GM19193 (cell line): ENCODE data around the gene IL1R1.

Source experiments
- POLR2A ChIP-seq: IDR thresholded peaks from 4 replicates; pipeline ENCODE4 v1.6.1; 2011; ENCODE audit not compliant: insufficient read depth, insufficient read length; ENCODE audit errors: extremely low read depth

IL1R1 gene

GRCh38 chr2:102197389-102198137 is 55.0 kb downstream of the IL1R1 start:
- no peak for TF ChIP-seq POLR2A

DNA sequence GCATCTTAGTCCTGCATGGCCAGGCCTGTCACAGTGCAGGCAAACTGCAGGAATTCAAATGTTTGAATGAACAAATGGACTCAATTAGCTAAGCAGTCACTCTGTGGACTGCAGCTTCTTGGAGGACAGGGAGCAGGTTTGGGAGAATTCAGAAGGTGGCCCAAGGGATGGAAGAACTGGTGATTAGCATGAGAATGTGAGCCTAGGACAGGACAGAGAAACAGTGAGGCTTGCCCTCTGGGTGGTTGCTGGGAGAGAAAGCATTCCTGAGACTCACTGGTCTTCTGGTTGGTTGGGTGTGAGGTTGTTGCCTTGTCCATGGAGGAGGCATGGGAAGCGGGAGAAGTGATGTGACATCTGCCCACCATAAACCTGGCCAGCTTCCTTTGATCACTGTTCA is 58.0 kb downstream of the IL1R1 start:
- no peak for TF ChIP-seq POLR2A

GRCh38 chr2:102204638-102205037 is 62.1 kb downstream of the IL1R1 start:
- TF ChIP-seq POLR2A = no peak

DNA sequence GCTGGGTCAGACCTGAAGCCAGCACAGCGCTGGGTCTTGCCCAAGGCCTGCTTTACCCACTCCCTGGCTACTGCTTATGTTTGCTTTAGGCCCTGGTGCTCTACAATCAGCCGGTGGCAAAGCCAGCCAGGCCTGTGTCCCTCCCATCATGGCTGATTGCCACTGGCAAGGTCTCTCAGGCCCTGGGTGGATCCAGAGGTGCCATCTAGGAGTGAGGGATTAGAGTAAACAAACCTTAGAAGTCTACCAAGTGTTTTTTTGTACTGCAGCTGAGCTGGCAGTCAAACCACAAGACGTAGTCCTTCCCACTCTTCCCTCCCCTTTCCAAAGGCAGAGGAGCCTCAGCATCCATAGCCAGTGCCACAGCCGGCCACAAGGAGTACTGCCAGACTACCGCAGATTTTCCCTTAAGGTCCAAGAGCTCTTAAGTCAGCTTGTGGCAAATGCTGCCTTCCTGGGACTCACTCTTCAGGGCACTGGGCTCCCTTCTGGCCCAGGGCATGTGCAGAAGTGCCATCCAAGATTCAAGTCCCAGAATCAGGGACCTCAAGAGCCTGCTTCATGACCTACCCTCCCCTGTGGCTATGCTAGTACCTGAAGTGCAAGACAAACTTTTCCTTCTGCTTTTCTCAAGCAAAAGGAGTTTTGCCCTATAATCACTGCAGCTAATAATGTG is 64.3 kb downstream of the IL1R1 start:
- no peak for TF ChIP-seq POLR2A

DNA sequence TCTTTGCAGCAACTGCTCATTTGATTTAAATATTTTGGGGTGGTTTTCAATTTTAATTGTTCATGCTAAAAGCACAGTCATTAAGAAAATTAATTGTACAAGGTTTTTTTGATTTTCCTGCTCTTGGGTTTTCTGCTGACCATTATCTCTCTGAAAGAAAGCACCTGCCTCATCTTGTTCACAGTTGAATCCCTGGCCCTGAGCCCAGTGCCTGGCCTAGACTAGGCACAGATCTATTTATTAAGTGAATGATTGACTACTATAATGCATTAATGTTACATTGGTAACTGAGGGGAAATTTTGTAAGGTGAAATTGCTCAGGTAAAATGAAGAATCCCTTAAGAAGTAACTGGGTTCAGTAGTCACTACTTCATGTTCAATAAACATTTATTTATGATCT is 66.2 kb downstream of the IL1R1 start:
- TF ChIP-seq POLR2A = no peak

- no peak for TF ChIP-seq POLR2A
Observed at GRCh38 chr2:102209474-102209873, 66.9 kb downstream of the IL1R1 start.

GRCh38 chr2:102217032-102217431 is 74.5 kb downstream of the IL1R1 start:
- TF ChIP-seq POLR2A = no peak

DNA sequence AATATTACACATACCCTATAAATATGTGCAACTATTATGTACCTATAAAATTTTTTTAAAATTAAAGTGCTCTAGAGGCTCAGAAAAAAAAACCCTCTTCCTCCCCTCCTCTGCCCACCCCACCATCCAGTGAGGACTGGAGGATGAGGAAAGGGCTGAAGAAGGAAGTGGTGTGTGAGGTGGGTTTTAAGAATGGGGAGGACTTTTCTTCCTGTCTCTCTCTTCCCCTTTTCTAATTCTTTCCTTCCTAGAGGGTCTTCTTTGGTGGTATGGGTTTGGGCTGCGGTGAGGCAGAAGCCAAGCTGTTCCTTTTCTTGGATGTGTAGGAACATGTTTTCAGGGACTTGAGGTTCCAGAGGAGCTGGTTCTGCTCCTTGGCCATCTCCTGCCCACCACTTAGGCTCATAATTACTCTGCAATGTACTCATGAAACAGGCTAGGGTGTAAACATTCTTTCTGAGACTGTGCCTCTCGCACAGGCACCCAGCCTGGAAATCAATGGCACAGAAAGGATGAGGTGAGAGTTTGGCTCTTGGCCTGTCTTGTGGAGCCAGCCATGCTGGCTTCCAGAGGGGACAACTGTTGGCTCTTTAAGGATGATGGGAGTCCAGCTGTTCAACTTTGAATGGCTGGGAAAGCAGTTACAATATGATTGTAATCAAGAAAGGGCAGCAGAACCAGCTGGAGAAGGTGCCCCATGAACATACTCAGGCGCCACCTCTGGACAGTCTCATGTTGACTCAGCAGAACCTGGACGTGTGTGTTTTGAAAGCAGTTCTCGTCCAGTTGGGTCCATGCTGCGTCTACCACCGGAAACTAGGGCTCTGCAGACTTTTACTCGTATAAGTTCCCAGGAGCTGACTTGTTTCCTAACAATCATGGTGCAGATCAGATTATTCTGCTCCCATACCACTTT is 82.5 kb downstream of the IL1R1 start:
- no peak for TF ChIP-seq POLR2A

DNA sequence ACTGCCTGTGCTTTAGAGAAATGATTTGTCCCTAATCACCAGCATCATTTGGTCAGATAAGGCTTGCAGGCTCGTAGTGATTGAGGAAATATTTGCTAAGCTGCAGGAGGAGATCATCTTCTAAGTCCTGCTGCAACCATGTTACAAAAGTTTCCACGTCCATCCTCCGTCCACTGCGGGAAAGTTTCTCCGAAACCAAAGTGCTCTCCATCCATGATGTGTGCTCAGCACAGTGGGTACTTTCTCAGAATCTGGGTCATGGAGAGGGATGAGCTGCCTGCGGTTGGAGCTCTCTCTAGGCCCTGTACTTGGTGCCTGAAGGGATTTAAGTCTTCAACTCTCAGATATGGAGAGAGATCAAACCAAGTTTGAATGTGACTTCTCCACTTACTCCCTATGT is 83.6 kb downstream of the IL1R1 start:
- no peak for TF ChIP-seq POLR2A

- TF ChIP-seq POLR2A = no peak
Observed at GRCh38 chr2:102226612-102227391, 84.3 kb downstream of the IL1R1 start.

DNA sequence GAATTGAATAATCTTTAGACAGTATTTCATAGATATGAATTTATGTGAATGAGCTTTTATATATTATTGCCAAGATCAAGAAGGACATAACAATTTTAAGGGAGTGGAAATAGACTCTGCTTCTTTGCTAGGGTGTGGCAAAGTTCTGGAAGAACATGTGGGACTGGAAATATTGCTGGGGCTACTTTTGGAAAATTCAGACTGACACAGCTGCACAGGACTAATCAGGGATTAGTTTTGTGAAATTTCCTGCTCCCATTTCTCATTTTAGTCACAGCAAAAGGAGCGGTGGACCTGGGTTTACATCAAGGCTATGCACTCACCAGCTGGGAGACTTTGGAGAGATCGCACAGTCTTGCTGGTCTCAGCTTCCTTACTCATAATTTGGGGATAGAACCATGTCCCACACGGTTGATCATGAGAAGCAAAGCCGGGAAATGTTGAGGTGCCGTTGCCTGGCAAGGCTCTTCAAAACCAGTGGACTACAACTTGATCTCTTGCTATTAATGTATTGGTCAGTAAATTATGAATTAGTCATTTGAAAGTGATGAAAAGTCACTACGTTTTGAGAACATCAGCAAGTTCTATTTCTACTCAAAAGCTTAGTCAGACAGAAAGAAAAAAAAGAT is 86.7 kb downstream of the IL1R1 start:
- no peak for TF ChIP-seq POLR2A
